Endothelial cell of hepatic sinusoid (primary cell): Measurements from ENCODE around the gene RIPPLY3.
"Not testable (repeated sequence)": the region's sequence is repeated elsewhere in the genome, so short reads cannot be mapped to it uniquely, and the experiment has no call there.

Experiments used
- in situ Hi-C: cut with HindIII; loops from 2 replicates; pipeline ENCODE4 v1.10.0; 2017; ENCODE audit warnings: low sequenced_read_pairs

Gene RIPPLY3

GRCh38 chr21:36980280-36981048 lies 26.0 kb upstream of the RIPPLY3 start:
- in situ Hi-C loops: no loop called here

- in situ Hi-C loops: no loop called here
Measured at GRCh38 chr21:36981049-36981391, 25.5 kb upstream of the RIPPLY3 start.

- in situ Hi-C loops: no loop called here
Measured at GRCh38 chr21:36981977-36982700, 24.4 kb upstream of the RIPPLY3 start.

- in situ Hi-C loops: no loop called here
Measured at GRCh38 chr21:36985751-36986594, 20.5 kb upstream of the RIPPLY3 start.

- in situ Hi-C loops: no loop called here
Measured at GRCh38 chr21:36987845-36988244, 18.7 kb upstream of the RIPPLY3 start.

GRCh38 chr21:36988536-36988935 lies 18.0 kb upstream of the RIPPLY3 start:
- in situ Hi-C loops: no loop called here

GRCh38 chr21:36989199-36989698 lies 17.3 kb upstream of the RIPPLY3 start:
- in situ Hi-C loops: not testable (repeated sequence)

- in situ Hi-C loops: no loop called here
Measured at GRCh38 chr21:36989699-36990507, 16.6 kb upstream of the RIPPLY3 start.

GRCh38 chr21:36990508-36991205 lies 15.8 kb upstream of the RIPPLY3 start:
- in situ Hi-C loops: no loop called here

- in situ Hi-C loops: no loop called here
Measured at GRCh38 chr21:36992671-36993070, 13.8 kb upstream of the RIPPLY3 start.

- in situ Hi-C loops: no loop called here
Measured at GRCh38 chr21:36994501-36995158, 11.9 kb upstream of the RIPPLY3 start.

- in situ Hi-C loops: not testable (repeated sequence)
Measured at GRCh38 chr21:36995285-36995684, 11.2 kb upstream of the RIPPLY3 start.

GRCh38 chr21:36999131-36999898 lies 7.2 kb upstream of the RIPPLY3 start:
- in situ Hi-C loops: no loop called here

GRCh38 chr21:37000381-37000780 lies 6.1 kb upstream of the RIPPLY3 start:
- in situ Hi-C loops: no loop called here

- in situ Hi-C loops: no loop called here
Measured at GRCh38 chr21:37001441-37001840, 5.1 kb upstream of the RIPPLY3 start.

GRCh38 chr21:37002851-37003250 lies 3.7 kb upstream of the RIPPLY3 start:
- in situ Hi-C loops: not testable (repeated sequence)

- in situ Hi-C loops: not testable (repeated sequence)
Measured at GRCh38 chr21:37003917-37004316, 2.6 kb upstream of the RIPPLY3 start.
